HUES48 (cell line): ENCODE measurements around the gene C17orf58.

Experiments
- H3K27ac ChIP-seq: one replicate; pipeline ENCODE4 v1.7.0; 2013; ENCODE audit warnings: low read depth, low read length, inconsistent platforms
- H3K27me3 ChIP-seq: 2 replicates; pipeline ENCODE4 v1.6.1; 2013; ENCODE audit warnings: mild to moderate bottlenecking, low read length; ENCODE audit not compliant: control insufficient read depth, insufficient read depth
- H3K36me3 ChIP-seq: 2 replicates; pipeline ENCODE4 v1.6.1; 2013; ENCODE audit warnings: low read length; ENCODE audit not compliant: control insufficient read depth, insufficient read depth
- H3K4me1 ChIP-seq: 2 replicates; pipeline ENCODE4 v1.6.1; 2013; ENCODE audit warnings: mild to moderate bottlenecking, low read length; ENCODE audit not compliant: control insufficient read depth, insufficient read depth
- H3K4me3 ChIP-seq: 2 replicates; pipeline ENCODE4 v1.5.1; 2013; ENCODE audit warnings: mild to moderate bottlenecking, low read depth, low read length
- H3K9ac ChIP-seq: 2 replicates; pipeline ENCODE4 v1.6.1; 2013; ENCODE audit warnings: mild to moderate bottlenecking, low read depth, low read length, moderate library complexity
- H3K9me3 ChIP-seq: 2 replicates; pipeline ENCODE4 v1.6.1; 2013; ENCODE audit warnings: low read length; ENCODE audit not compliant: control insufficient read depth, insufficient read depth

The C17orf58 gene

GRCh38 chr17:67950945-67951344, 45.3 kb downstream of the C17orf58 start:
- Histone ChIP-seq H3K36me3 (peaks cover 90% of the 10 kb centered on the region), H3K4me1 (no peaks in the 10 kb centered on the region)

GRCh38 chr17:67947325-67947813, 48.9 kb downstream of the C17orf58 start:
- H3K9me3 ChIP-seq, result no peaks in the 10 kb centered on the region
- H3K4me3 ChIP-seq, result no peak overlapping the region
- no peak overlapping the region for H3K9ac ChIP-seq
- H3K4me1 ChIP-seq, result no peaks in the 10 kb centered on the region
- no peak overlapping the region for H3K27ac ChIP-seq
- peaks cover 99% of the 10 kb centered on the region for H3K36me3 ChIP-seq
- no peaks in the 10 kb centered on the region for H3K27me3 ChIP-seq

More at GRCh38 chr17:67950945-67951344, 45.3 kb downstream of the C17orf58 start:
- H3K4me3 ChIP-seq, result no peak overlapping the region
- no peaks in the 10 kb centered on the region for H3K9me3 ChIP-seq
- H3K27ac ChIP-seq, result no peak overlapping the region
- H3K9ac ChIP-seq, result no peak overlapping the region
- no peaks in the 10 kb centered on the region for H3K27me3 ChIP-seq

GRCh38 chr17:67946513-67946912, 49.8 kb downstream of the C17orf58 start:
- Histone ChIP-seq H3K4me3 (no peak overlapping the region), H3K4me1 (no peaks in the 10 kb centered on the region), H3K9ac (no peak overlapping the region), H3K9me3 (no peaks in the 10 kb centered on the region), H3K27ac (no peak overlapping the region), H3K36me3 (peaks cover 99% of the 10 kb centered on the region), H3K27me3 (no peaks in the 10 kb centered on the region)

GRCh38 chr17:67944035-67944434, 52.2 kb downstream of the C17orf58 start:
- peaks cover 100% of the 10 kb centered on the region for H3K36me3 ChIP-seq
- H3K4me1 ChIP-seq, result no peaks in the 10 kb centered on the region
- H3K27ac ChIP-seq, result no peak overlapping the region

GRCh38 chr17:67942810-67943209, 53.5 kb downstream of the C17orf58 start:
- H3K27ac ChIP-seq, result no peak overlapping the region
- H3K4me1 ChIP-seq, result no peaks in the 10 kb centered on the region
- H3K27me3 ChIP-seq, result no peaks in the 10 kb centered on the region
- H3K36me3 ChIP-seq, result peaks cover 100% of the 10 kb centered on the region
- no peak overlapping the region for H3K9ac ChIP-seq
- no peak overlapping the region for H3K4me3 ChIP-seq
- H3K9me3 ChIP-seq, result no peaks in the 10 kb centered on the region

More at GRCh38 chr17:67944035-67944434, 52.2 kb downstream of the C17orf58 start:
- Histone ChIP-seq H3K4me3 (no peak overlapping the region), H3K9me3 (no peaks in the 10 kb centered on the region), H3K9ac (no peak overlapping the region), H3K27me3 (no peaks in the 10 kb centered on the region)
